Gastrocnemius medialis (tissue), 4 donors: ENCODE measurements around the gene THBS3. TPM values are rescaled to one million over a fixed set of nuclear protein-coding genes. Genes with fewer than 3 reads are reported as not detected.

Experiments used
- ATAC-seq, 2 donors: fragments of 150-250 bp; one replicate each; pipeline ENCODE4 v1.9.1; 2016
- DNase-seq, 2 donors: peaks; one replicate each; pipeline ENCODE4 v3.0.0-alpha.2; 2019
- H3K27ac ChIP-seq, 4 donors: fragments of 200-600 bp; sonication (generic); 1 replicate in 1 of 4; 2 replicates in 3 of 4; pipeline ENCODE4 v1.5.1; 2016 to 2018; ENCODE audit warnings: mild to moderate bottlenecking in 2 of 4, moderate library complexity in 1 of 4
- H3K27me3 ChIP-seq, 3 donors: fragments of 200-600 bp; sonication (generic) in 2 of 3; 1 replicate in 1 of 3; 2 replicates in 2 of 3; pipeline versions ENCODE4 v1.5.1 to v1.6.0; 2016 to 2019; ENCODE audit warnings: mild to moderate bottlenecking in 1 of 3, moderate library complexity in 1 of 3
- H3K36me3 ChIP-seq, 2 donors: fragments of 200-600 bp; sonication (generic) in 1 of 2; one replicate each; pipeline ENCODE4 v1.5.1; 2017 to 2018
- H3K4me1 ChIP-seq, 2 donors: fragments of 200-600 bp; sonication (generic) in 1 of 2; one replicate each; pipeline ENCODE4 v1.5.1; 2016 to 2017; ENCODE audit warnings: mild to moderate bottlenecking in 2 of 2
- H3K4me3 ChIP-seq, 4 donors: fragments of 200-600 bp; sonication (generic) in 3 of 4; 1 replicate in 1 of 4; 2 replicates in 3 of 4; pipeline ENCODE4 v1.5.1; 2016 to 2019; ENCODE audit warnings: mild to moderate bottlenecking in 2 of 4
- H3K9me3 ChIP-seq, 3 donors: fragments of 200-600 bp; sonication (generic) in 2 of 3; 1 replicate in 1 of 3; 2 replicates in 2 of 3; pipeline ENCODE4 v1.5.1; 2016 to 2019
- CTCF ChIP-seq, 5 experiments: fragments of 450-650 bp in 3 of 5; fragments of 200-600 bp in 2 of 5; sonication (generic) in 2 of 5; IDR thresholded peaks in 4 of 5; conservative IDR thresholded peaks in 1 of 5; 1 replicate in 4 of 5; 2 replicates in 1 of 5; pipeline ENCODE4 v1.5.1; 2016 to 2019; ENCODE audit warnings: antibody characterized with exemption in 5 of 5, mild to moderate bottlenecking in 3 of 5, moderate library complexity in 3 of 5
- POLR2A ChIP-seq, 2 donors: fragments of 450-650 bp; IDR thresholded peaks; one replicate each; pipeline ENCODE4 v1.6.1; 2017; ENCODE audit warnings: antibody characterized with exemption in 2 of 2, mild to moderate bottlenecking in 2 of 2, moderate library complexity in 2 of 2
- in situ Hi-C, 4 donors: fragments of 200-750 bp; cut with MboI; loops; one replicate each; pipeline versions ENCODE4 v1.15.0 to v1.8.0; 2017; ENCODE audit warnings: low sequenced_read_pairs in 4 of 4
- intact Hi-C: fragments of 100-400 bp; cut with DNase I; formaldehyde crosslinking; loops from one replicate; pipeline ENCODE4 v1.15.1; 2023; ENCODE audit warnings: low total_unique reads
- total RNA-seq, 4 donors: library from RNA; depleted of rRNA; stranded (reverse); fragments of >200 nt; gene quantifications; one replicate each; pipeline versions ENCODE4 v1.1.0 to v1.2.3, GENCODE V29; 2016

Gene THBS3
- total RNA-seq, 4 donors from 2014 or later, result 1.5 to 4.6 (median 3.3) TPM

GRCh38 chr1:155173478-155174323 lies 34.0 kb downstream of the THBS3 start, which contains the start of gene TRIM46:
Gene TRIM46 (plus strand): TSS chr1:155173849. CDS start chr1:155173967, 118 bp downstream.
- peak within 1 kb of the TSS; percentile 82 to 99 (median 91) for H3K4me3 ChIP-seq

DNA sequence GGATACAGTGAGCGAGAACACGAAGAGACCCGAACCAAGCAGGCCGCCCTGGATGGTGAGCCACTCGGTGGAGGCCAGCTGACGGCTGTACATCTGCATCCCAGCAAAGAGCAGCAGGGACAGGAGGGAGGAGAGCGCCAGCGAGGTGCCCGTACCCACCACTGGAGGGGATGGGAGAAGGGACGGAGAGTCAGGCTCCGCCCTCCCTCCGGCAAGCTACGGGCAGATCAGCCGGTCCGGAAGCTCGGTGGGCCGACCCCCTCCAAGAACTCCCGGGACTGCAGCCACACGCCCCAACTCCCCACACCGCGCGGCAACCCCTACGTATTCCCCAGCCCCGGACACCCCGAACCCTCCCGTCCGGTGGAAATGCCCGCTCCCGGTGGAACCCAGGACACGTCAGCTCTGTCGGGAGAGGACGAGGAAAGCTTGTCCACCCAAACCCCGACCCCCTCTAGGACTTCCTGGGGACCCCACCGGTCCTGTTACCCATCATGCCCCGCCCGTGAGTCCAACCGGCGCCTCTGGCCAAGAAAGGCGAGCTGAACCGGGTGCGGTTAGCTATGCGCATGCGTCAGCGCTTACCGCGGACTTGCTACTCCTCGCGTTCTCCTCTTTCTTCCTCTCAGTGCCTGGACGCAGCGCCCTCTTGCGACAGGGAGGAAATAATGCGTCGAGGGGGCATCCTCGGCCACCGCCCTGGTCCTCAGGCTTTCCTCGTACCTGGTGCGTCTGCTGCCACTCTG lies 34.8 kb downstream of the THBS3 start, which contains the start of gene KRTCAP2:
KRTCAP2 (minus strand) TSS at position 573 of the 746 bp plus-strand sequence; CDS start at position 493, 80 bp downstream.
- ATAC-seq (peak; percentile 93 to 95), DNase-seq (peak; percentile 91 to 96)
- peaks cover 15 to 21% (median 18%) of the 10 kb centered on the region in 3 donors for H3K27me3 ChIP-seq
- no peaks in the 10 kb centered on the region for H3K9me3 ChIP-seq
- TF ChIP-seq POLR2A (IDR thresholded peaks at IDR 0.05) (peak in 1 of 2 donors; percentile 53), CTCF (IDR thresholded peaks at IDR 0.05 in 4 of 5, conservative IDR thresholded peaks at IDR 0.05 in 1 of 5) (peak; percentile 71 to 94 (median 93))
- intact Hi-C loops (loop anchor here (2.0 to 5.0 kb wide), 3 partner anchors 20 to 54 kb away; partner anchors contain the start of gene SLC50A1), in situ Hi-C loops (no loop called here)
- H3K36me3 ChIP-seq, result peaks cover 0 to 23% of the 10 kb centered on the region in 2 donors
- H3K4me1 ChIP-seq, result peaks cover 14 to 16% of the 10 kb centered on the region in 2 donors
- H3K27ac ChIP-seq, result peak within 1 kb of the TSS; percentile 91 to 97 (median 96)
- H3K4me3 ChIP-seq, result peak within 1 kb of the TSS; percentile 82 to 99 (median 91)

More at GRCh38 chr1:155173478-155174323, 34.0 kb downstream of the THBS3 start, which contains the start of gene TRIM46:
- H3K27me3 ChIP-seq, result peaks cover 15 to 21% (median 18%) of the 10 kb centered on the region in 3 donors
- no peaks in the 10 kb centered on the region for H3K9me3 ChIP-seq
- ATAC-seq (no peak), DNase-seq (no peak)
- no peak for TF ChIP-seq POLR2A (IDR thresholded peaks at IDR 0.05)
- TF ChIP-seq CTCF (IDR thresholded peaks at IDR 0.05 in 4 of 5, conservative IDR thresholded peaks at IDR 0.05 in 1 of 5), result no peak
- H3K36me3 ChIP-seq, result peaks cover 0 to 21% of the 10 kb centered on the region in 2 donors
- in situ Hi-C loops (no loop called here), intact Hi-C loops (loop anchor here (2.0 to 5.0 kb wide), 3 partner anchors 19 to 54 kb away; partner anchors contain the start of gene SLC50A1)
- peaks cover 14% of the 10 kb centered on the region in 2 donors for H3K4me1 ChIP-seq
- H3K27ac ChIP-seq, result peak within 1 kb of the TSS; percentile 91 to 97 (median 96)

DNA sequence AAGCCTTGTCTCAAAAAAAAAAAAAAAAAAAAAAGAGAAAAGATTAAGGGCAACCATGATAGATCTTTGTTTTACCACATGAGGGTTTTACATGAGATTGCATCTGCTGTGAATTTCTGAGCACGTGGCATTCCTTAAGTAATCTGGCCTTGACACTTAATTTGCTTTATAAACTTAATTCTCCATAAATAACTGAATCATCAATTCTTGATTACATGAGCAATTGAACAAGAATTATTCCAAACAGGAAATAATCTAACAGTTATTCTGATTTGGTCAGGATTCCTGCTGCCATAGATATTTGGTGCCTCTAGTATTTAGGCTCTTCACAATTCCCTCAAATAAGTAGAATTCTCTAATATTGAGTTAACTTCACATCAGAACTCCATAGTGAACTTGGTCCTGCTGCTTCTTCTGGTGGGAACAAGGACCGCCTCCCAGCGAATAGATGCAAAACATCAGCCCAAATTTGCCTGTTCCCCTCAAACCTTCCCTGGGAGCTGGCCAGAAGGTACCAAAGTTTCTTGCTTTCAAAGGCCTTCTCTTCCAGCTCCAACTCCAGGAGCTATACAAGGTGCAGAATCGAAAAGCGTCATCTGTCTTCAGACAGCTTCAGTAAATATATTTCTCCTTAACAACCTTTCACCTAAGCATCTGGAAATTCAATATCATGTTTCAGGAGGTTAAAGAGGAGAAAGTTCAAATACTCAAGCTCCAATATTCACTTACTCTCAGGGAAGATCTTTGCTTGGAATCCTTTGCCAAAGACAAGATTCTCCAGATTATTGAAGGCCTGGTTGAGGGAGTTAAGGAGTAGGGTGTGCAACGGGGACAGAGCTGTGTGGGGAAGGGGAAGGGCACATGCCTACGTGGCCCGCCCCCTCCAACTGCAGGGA lies 35.6 kb downstream of the THBS3 start:
- no peak for TF ChIP-seq CTCF (IDR thresholded peaks at IDR 0.05 in 4 of 5, conservative IDR thresholded peaks at IDR 0.05 in 1 of 5)
- no peak for TF ChIP-seq POLR2A (IDR thresholded peaks at IDR 0.05)
- peaks cover 22% of the 10 kb centered on the region in 2 donors for H3K4me1 ChIP-seq
- H3K27me3 ChIP-seq, result peaks cover 15 to 21% (median 18%) of the 10 kb centered on the region in 3 donors
- intact Hi-C loops (loop anchor here (2.0 to 5.0 kb wide), 3 partner anchors 21 to 55 kb away; partner anchors contain the start of gene SLC50A1), in situ Hi-C loops (no loop called here)
- peaks cover 0 to 23% of the 10 kb centered on the region in 2 donors for H3K36me3 ChIP-seq
- H3K4me3 ChIP-seq, result peak overlapping the region; percentile 82 to 99 (median 91)
- H3K9me3 ChIP-seq, result no peaks in the 10 kb centered on the region
- DNase-seq, result no peak
- ATAC-seq, result peak in 1 of 2 donors; percentile 2
- H3K27ac ChIP-seq, result peak overlapping the region; percentile 91 to 97 (median 96)
